Posterior cingulate gyrus (tissue), 11 donors: ENCODE data around the gene CSE1L.
"Not testable (repeated sequence)": the region's sequence is repeated elsewhere in the genome, so short reads cannot be mapped to it uniquely, and the experiment has no call there.

Source experiments
- DNase-seq, 10 donors: peaks; one replicate each; pipeline versions ENCODE4 v3.0.0 to v3.0.0-alpha.2; 2020 to 2021; ENCODE audit warnings: mixed read lengths in 3 of 10
- intact Hi-C: fragments of 100-400 bp; cut with DNase I; formaldehyde crosslinking; loops from one replicate; pipeline ENCODE4 v1.15.1; 2023

Gene CSE1L

DNA sequence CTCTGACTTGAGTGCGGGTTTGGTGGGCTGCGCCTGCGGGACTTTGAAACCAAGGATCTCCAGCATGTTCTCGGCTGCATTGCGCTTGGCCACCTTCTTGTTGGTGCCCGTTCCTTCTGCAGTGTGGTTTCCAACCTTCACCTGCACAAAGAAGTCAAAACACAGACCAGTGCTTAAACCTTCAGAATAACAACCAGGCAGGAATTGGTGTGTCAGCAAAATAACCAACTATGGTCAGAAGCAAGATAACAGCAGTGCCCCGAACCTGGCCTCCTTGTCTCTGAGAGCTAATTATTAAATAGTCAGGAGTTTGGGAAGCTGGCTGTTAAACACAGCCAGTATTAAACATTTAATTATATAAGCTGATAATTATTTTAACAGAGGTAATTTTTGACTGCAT is 73.9 kb downstream of the CSE1L start:
- intact Hi-C loops: no loop called here
- no peak for DNase-seq

DNA sequence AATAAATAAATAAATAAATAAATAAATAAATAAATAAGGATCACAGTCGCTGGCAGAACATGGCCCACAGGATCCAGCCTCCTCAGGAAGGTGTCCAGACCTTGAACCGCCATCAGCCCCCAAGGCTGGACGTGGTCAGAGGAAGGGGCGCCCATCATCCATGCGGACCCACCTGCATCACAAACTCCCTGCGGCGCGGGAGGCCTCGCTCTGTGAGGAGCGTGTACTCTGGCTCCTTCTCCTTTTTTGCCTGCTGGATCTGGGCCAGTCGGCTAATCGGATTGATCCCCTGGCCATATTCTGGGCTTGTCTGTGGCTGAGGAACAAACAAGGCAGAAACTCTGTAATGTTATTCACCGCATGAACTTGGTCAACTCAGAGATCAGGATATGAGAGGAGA is 76.8 kb downstream of the CSE1L start:
- intact Hi-C loops: no loop called here
- no peak for DNase-seq

DNA sequence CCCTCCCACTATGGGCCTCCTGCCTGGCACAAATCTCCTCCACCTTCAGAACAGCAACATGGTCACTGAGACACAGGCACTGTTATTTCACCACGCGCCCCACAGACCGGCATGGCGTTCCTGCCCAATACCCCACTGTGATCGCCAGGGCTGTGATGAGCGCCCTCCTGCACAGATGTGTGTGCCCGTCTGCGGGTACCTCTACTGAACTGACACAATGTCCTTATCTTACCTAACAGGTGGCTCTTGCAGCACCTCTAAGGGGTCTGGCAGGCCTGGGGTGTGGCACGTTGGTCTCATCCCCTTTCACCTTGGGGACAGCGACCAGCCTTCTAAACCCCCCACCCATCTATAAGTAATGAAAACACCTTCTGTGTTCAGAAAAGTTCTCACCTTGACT is 77.9 kb downstream of the CSE1L start:
- DNase-seq: no peak
- intact Hi-C loops: no loop called here

DNA sequence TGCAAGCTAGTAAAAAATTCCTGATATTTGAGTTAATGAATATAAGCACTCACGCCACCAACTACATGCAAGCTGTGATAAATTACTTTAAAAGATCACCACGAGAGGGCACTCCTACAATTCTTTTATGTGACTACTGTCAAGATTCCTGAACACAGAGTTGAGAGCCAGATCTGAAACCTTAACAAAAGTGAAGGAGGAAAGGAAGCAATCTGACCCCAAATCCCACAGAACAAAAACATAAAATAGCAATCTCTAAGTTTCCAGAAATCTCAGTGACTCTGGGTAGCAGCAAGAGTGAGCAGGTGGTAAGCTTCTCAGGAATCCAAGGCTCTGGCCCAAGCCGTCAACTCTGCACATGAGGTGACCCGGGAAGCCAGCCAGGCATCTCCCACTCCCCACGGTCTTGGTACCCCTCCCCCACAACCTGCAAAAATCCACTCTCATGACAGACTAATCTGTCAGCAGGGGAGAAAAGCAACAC is 86.9 kb downstream of the CSE1L start:
- DNase-seq: no peak
- intact Hi-C loops: loop anchor here (1.0 to 5.0 kb wide), 2 partner anchors 54 to 84 kb away; partner anchors contain the start of gene STAU1

DNA sequence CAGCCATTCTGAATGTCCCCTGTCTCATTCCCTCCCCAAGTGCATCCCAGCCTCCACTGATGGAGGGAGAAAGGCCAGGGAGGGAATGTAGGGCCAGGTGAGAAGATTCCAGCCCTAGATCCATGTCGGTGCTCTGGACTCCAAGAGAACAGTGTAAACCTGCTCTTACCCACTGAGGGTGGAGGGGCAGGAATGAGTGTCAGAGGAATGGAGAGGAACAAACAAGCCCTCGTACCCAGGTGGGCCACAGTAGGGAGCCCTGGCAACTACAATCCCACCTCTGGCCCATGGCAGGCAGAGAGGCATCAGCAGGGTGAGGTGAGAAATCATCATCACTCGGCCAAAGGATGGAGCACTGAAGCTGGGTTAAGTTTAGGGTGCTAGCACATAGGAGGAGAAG is 87.5 kb downstream of the CSE1L start:
- intact Hi-C loops: loop anchor here (1.0 to 5.0 kb wide), 2 partner anchors 54 to 84 kb away; partner anchors contain the start of gene STAU1

DNA sequence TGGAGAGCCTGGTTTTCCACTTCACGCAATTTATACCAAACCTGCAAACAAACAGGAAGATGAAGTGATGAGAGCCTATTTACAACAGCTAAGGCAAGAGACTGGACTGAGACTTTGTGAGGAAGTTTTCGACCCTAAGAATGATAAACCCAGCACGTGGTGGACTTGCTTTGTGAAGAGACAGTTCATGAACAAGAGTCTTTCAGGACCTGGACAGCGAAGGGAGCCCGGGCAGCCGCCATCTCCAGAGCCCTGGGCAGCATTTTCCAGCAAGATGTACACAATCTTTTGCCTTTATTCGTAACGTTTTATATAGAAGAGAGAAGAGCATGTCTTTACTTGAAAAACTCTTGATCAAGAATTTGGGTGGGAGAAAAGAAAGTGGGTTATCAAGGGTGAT is 88.7 kb downstream of the CSE1L start:
- intact Hi-C loops: loop anchor here (5.0 kb wide), 1 partner anchor 53 kb away; the partner anchor contains the start of gene STAU1
- not testable (repeated sequence) for DNase-seq

More for the DNA sequence above, 87.5 kb downstream of the CSE1L start:
- DNase-seq: no peak

DNA sequence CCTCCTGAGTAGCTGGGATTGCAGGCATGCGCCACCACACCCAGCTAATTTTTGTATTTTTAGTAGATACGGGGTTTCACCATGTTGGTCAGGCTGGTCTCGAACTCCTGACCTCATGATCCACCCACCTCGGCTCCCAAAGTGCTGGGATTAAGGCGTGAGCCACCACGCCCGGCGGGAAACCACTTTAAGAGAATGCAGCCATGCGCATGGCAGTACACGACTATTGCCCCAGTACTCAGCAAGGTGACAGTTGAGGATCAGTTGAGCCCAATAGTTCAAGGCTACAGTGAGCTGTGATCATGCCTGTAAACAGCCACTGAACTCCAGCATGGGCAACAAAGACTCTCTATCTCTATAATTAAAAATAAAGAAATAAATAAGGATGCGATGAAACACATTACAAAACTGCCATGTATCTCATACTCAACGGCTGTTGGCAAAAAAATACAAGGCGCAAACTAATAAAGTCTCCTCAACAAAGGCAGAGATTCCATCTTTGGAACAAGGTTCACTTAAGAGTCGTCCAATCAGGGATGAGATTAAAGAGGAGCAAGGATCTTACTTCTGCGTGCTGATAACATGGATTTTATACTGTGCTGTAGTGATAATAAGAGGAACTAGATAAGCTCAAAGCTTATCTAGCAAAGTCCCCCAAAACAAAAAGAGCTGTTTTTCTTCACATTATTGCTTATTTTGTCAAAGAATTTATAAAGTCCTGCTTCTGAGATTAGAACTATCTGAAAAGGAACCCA is 90.9 kb downstream of the CSE1L start:
- DNase-seq: no peak
- intact Hi-C loops: no loop called here

DNA sequence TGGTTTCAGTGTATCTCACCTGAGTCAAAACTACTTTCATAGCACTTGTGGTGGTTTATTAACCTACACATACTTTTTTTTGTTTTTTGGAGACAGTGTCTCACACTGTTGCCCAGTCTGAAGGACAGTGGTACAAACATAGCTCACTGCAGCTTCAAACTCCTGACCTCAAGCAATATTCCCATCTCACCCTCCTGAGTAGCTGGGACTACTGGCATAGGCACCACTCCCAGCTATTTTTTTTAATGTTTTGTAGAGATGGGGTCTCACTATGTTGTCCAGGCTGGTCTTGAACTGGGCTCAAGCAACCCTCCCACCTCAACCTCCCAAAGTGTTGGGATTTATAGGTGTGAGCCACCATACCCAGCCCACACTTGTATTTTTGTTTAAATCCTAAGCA is 92.3 kb downstream of the CSE1L start:
- no peak for DNase-seq
- intact Hi-C loops: no loop called here

DNA sequence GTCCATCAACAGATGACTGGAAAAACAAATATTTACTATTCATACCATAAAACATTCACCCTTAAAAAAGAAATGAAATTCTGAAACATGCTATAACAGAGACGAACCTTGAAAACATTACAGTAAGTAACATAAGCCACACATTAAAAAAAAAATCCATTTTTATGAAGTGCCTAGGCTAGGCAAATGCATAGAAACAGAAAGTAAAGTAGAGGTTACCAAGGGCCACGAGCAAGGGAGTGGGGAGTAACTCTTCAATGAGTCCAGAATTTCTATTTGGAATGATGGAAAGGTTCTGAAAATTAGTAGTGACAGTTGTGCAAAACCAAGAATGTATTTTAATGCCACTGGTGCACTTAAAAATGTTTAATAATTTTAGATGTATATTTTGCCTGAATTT is 94.3 kb downstream of the CSE1L start:
- no peak for DNase-seq
- intact Hi-C loops: no loop called here

DNA sequence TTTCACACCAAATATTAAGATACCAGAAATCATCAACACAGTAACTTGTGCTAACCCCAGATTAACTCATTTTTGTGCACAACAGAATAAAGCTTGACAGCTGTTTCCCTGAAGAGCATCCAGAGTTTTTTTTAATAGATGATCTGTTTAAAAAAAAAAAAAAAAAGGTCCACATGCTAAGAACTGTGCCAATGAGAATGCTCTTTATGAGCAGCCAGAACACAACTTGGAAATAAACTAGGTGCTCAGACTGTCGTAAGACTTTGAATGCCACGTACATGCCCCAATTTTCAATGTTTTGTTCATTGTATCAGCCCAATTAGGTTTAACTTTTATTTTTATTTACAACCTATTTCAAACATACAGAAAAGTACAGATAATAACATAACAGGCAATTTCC is 94.7 kb downstream of the CSE1L start:
- intact Hi-C loops: no loop called here
- DNase-seq: no peak
